HFFc6 (cell line): ENCODE data around the gene CLIP3. TPM values are rescaled to one million over a fixed set of nuclear protein-coding genes. Genes with fewer than 3 reads are reported as not detected.
"Not testable (repeated sequence)": the region's sequence is repeated elsewhere in the genome, so short reads cannot be mapped to it uniquely, and the experiment has no call there.

Source experiments
- DNase-seq: peaks from one replicate; pipeline ENCODE4 v3.0.0-alpha.2; 2018
- H3K27ac Mint-ChIP-seq: 2 replicates; pipeline ENCODE4 v1.8.0; 2020; ENCODE audit warnings: mild to moderate bottlenecking, mixed read lengths
- H3K27me3 Mint-ChIP-seq: 2 replicates; pipeline ENCODE4 v1.8.0; 2021; ENCODE audit warnings: mild to moderate bottlenecking, moderate library complexity, mixed read lengths; ENCODE audit not compliant: insufficient read depth
- H3K36me3 Mint-ChIP-seq: 2 replicates; pipeline ENCODE4 v1.8.0; 2021; ENCODE audit warnings: low read depth, mixed read lengths
- H3K4me1 Mint-ChIP-seq: 2 replicates; pipeline ENCODE4 v1.8.0; 2020; ENCODE audit warnings: low read depth, mixed read lengths
- H3K4me3 Mint-ChIP-seq: 2 replicates; pipeline ENCODE4 v1.8.0; 2020; ENCODE audit warnings: mild to moderate bottlenecking, moderate library complexity, mixed read lengths
- H3K9me3 Mint-ChIP-seq: 2 replicates; pipeline ENCODE4 v1.8.0; 2020; ENCODE audit warnings: mild to moderate bottlenecking, mixed read lengths
- total RNA-seq, 6 experiments: library from RNA; stranded (reverse); fragmentation: NEBNext Ultra II Directional; extraction: Animal tissue kit (Norgen Biotek cat#: 25700); gene quantifications; 2 replicates in 1 of 6; 3 replicates in 5 of 6; pipeline ENCODE4 v1.2.3, GENCODE V29; 2021
- TF ChIP-seq, protein P1 (sequence below): fragments of 200-600 bp; sonication (generic); IDR thresholded peaks from 2 replicates; pipeline ENCODE4 v1.5.0; 2021; ENCODE audit warnings: antibody characterized with exemption, mild to moderate bottlenecking

Gene CLIP3
- total RNA-seq, 6 experiments from 2014 or later = 62.2 to 93.1 (median 83.9) TPM

GRCh38 chr19:36046443-36047050 lies 13.9 kb upstream of the CLIP3 start:
- TF ChIP-seq, protein P1, sequence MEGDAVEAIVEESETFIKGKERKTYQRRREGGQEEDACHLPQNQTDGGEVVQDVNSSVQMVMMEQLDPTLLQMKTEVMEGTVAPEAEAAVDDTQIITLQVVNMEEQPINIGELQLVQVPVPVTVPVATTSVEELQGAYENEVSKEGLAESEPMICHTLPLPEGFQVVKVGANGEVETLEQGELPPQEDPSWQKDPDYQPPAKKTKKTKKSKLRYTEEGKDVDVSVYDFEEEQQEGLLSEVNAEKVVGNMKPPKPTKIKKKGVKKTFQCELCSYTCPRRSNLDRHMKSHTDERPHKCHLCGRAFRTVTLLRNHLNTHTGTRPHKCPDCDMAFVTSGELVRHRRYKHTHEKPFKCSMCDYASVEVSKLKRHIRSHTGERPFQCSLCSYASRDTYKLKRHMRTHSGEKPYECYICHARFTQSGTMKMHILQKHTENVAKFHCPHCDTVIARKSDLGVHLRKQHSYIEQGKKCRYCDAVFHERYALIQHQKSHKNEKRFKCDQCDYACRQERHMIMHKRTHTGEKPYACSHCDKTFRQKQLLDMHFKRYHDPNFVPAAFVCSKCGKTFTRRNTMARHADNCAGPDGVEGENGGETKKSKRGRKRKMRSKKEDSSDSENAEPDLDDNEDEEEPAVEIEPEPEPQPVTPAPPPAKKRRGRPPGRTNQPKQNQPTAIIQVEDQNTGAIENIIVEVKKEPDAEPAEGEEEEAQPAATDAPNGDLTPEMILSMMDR = no peak
- H3K4me3 Mint-ChIP-seq = no peak overlapping the region
- H3K27me3 Mint-ChIP-seq = peaks cover 2% of the 10 kb centered on the region
- no peaks in the 10 kb centered on the region for H3K36me3 Mint-ChIP-seq
- no peak for DNase-seq
- no peaks in the 10 kb centered on the region for H3K9me3 Mint-ChIP-seq
- peaks cover 21% of the 10 kb centered on the region for H3K4me1 Mint-ChIP-seq
- peak overlapping the region; percentile 30 for H3K27ac Mint-ChIP-seq

DNA sequence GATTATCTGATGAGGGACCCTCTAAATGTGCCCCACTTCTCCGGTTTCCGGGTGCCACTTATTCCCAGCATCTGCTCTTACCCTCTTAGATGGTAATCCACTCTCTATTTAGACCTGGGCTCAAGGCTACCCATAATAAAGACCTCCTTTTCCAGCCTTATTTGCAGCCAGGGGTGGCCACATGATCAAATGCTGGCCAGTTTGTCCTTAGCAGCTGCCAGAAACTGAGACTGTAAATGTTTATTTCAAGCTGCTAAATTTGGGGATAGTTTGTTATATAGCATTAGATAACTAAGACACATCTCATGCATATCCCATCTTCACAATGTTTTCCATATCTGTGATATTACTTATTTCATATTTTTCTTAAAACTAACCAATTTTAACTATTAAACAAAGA lies 11.3 kb upstream of the CLIP3 start:
- H3K9me3 Mint-ChIP-seq = no peaks in the 10 kb centered on the region
- H3K27me3 Mint-ChIP-seq = peaks cover 2% of the 10 kb centered on the region
- H3K4me3 Mint-ChIP-seq = no peak overlapping the region
- no peak for DNase-seq
- H3K4me1 Mint-ChIP-seq = peaks cover 30% of the 10 kb centered on the region
- H3K36me3 Mint-ChIP-seq = no peaks in the 10 kb centered on the region
- no peak overlapping the region for H3K27ac Mint-ChIP-seq
- TF ChIP-seq, protein P1 = no peak

DNA sequence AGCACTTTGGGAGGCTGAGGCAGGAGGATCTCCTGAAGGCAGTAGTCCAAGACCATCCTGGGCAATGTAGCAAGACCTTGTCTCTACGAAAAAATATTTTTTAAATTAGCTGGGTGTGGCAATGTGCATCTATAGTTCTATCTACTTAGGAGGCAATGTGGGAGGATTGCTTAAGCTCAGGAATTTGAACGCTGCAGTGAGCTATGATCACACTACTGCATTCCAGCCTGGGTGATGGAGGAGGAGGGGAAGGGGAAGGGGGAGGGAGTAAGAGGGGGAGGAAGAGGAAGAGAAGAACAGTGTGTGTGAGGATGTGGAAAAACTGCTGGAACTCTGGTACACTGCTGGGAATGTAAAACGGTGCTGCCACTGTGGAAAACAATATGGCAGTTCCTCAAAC lies 9.2 kb upstream of the CLIP3 start:
- Mint-ChIP-seq H3K36me3 (no peaks in the 10 kb centered on the region), H3K27me3 (no peaks in the 10 kb centered on the region; the same call in 1 of the 2 replicates), H3K27ac (peak overlapping the region; percentile 57), H3K9me3 (no peaks in the 10 kb centered on the region), H3K4me3 (peak overlapping the region; percentile 7; the same call in 1 of the 2 replicates), H3K4me1 (peaks cover 29% of the 10 kb centered on the region)
- TF ChIP-seq, protein P1 = no peak
- DNase-seq = peak; percentile 55

DNA sequence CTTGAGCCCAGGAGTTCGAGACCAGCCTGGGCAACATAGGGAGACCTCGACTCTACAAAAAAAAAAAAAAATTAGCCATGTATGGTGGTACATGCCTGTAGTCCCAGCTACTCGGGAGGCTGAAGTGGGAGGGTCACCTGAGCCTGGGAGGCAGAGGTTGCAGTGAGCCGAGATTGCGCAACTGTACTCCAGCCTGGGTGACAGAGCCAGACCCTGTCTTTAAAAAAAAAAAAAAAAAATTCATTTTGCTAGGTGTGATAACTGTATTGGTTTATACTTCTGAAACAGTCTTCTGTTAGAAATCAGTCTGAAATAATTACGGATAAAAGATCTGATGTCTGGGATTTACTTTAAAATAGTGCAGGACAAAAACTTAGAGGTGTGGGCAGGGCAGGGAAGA lies 8.4 kb upstream of the CLIP3 start:
- not testable (repeated sequence) for H3K4me3 Mint-ChIP-seq, H3K27me3 Mint-ChIP-seq, DNase-seq, H3K9me3 Mint-ChIP-seq, H3K36me3 Mint-ChIP-seq
- Mint-ChIP-seq H3K27ac (peak overlapping the region; percentile 57), H3K4me1 (peaks cover 21% of the 10 kb centered on the region)

DNA sequence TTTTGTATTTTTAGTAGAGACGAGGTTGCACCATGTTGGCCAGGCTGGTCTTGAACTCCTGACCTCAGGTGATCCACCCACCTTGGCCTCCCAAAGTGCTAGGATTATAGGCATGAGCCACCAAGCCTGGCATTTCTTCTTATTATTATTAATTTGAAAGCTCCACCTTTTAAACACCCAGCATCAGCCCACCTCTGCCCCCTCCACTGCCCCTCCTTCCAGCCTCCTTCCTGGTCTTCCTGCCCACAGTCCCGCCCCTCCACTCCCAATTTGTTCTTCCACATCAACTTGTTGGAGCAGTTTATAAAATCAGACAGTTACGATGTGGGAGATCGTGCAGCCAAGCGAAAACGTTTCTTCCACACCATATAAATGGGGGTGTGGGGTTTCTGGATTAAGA lies 7.8 kb upstream of the CLIP3 start:
- Mint-ChIP-seq H3K36me3 (no peaks in the 10 kb centered on the region), H3K9me3 (no peaks in the 10 kb centered on the region), H3K4me3 (no peak overlapping the region), H3K27me3 (no peaks in the 10 kb centered on the region; the same call in 1 of the 2 replicates), H3K4me1 (peaks cover 20% of the 10 kb centered on the region), H3K27ac (peak overlapping the region; percentile 24; the same call in 1 of the 2 replicates)
- TF ChIP-seq, protein P1 = no peak
- no peak for DNase-seq

DNA sequence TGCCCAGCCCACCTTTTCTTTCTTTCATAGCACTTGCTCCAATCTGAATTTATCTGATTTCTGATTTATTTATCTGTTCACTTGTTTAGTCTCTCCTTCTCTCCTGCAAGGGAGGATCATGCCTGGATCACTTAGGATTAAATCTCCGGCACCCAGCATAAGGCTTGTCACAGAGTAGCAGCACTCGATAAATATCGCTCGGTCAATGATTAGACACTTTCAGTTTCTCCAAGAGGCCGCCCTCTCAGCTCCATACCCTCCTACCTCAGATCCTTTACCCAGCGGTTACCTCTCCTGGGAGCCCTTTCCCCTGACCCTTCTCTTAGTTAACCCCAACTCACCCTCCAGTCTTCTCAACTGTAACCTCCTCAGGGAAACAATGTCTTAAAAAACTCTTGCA lies 1.4 kb downstream of the CLIP3 start:
- Mint-ChIP-seq H3K4me1 (peaks cover 30% of the 10 kb centered on the region), H3K36me3 (peaks cover 25% of the 10 kb centered on the region), H3K27me3 (no peaks in the 10 kb centered on the region), H3K9me3 (no peaks in the 10 kb centered on the region), H3K27ac (no peak overlapping the region), H3K4me3 (peak overlapping the region; percentile 36; the same call in 1 of the 2 replicates)
- TF ChIP-seq, protein P1 = no peak
- no peak for DNase-seq
